SK-MEL-5 (cell line): ENCODE measurements around the gene PSMC2. TPM values are rescaled to one million over a fixed set of nuclear protein-coding genes. Genes with fewer than 3 reads are reported as not detected.

Source experiments
- DNase-seq: peaks from one replicate; pipeline ENCODE4 v3.0.0-alpha.2; 2016; ENCODE audit warnings: low read depth, low spot score
- in situ Hi-C: cut with HindIII; loops from 2 replicates; pipeline ENCODE4 v1.10.0; 2016; ENCODE audit warnings: low sequenced_read_pairs, high pct_unique_total_duplicates, low pct_unique_long_range_greater_than_20kb
- total RNA-seq: library from RNA; depleted of rRNA; stranded (reverse); fragments of >200 nt; shearing (Covaris generic); gene quantifications from 2 replicates; pipeline ENCODE4 v1.2.3, GENCODE V29; 2014

The PSMC2 gene
- total RNA-seq, 1 experiment from 2014 or later, result 389 TPM

- no peak for DNase-seq
- in situ Hi-C loops, result no loop called here
Measured at GRCh38 chr7:103348959-103349358, 1.5 kb downstream of the PSMC2 start.

- no peak for DNase-seq
- in situ Hi-C loops, result no loop called here
Measured at GRCh38 chr7:103349805-103350204, 2.4 kb downstream of the PSMC2 start.

- in situ Hi-C loops, result no loop called here
- no peak for DNase-seq
Measured at GRCh38 chr7:103369432-103369831, 22.0 kb downstream of the PSMC2 start.

- in situ Hi-C loops, result no loop called here
Measured at GRCh38 chr7:103373866-103374643, 26.6 kb downstream of the PSMC2 start.

GRCh38 chr7:103379270-103379975 is 32.0 kb downstream of the PSMC2 start:
- in situ Hi-C loops, result no loop called here
- DNase-seq, result peak; percentile 41

More at GRCh38 chr7:103373866-103374643, 26.6 kb downstream of the PSMC2 start:
- no peak for DNase-seq

- no peak for DNase-seq
- in situ Hi-C loops, result no loop called here
Measured at GRCh38 chr7:103380395-103381191, 33.1 kb downstream of the PSMC2 start.

GRCh38 chr7:103381280-103382031 is 34.0 kb downstream of the PSMC2 start:
- in situ Hi-C loops, result no loop called here
- no peak for DNase-seq

- in situ Hi-C loops, result no loop called here
- no peak for DNase-seq
Measured at GRCh38 chr7:103382032-103382402, 34.6 kb downstream of the PSMC2 start.

- in situ Hi-C loops, result no loop called here
Measured at GRCh38 chr7:103387242-103387641, 39.8 kb downstream of the PSMC2 start.

GRCh38 chr7:103388469-103389140 is 41.2 kb downstream of the PSMC2 start:
- no peak for DNase-seq
- in situ Hi-C loops, result no loop called here

More at GRCh38 chr7:103387242-103387641, 39.8 kb downstream of the PSMC2 start:
- no peak for DNase-seq

- no peak for DNase-seq
Measured at GRCh38 chr7:103389263-103389662, 41.8 kb downstream of the PSMC2 start.

GRCh38 chr7:103391150-103391549 is 43.7 kb downstream of the PSMC2 start:
- in situ Hi-C loops, result no loop called here
- no peak for DNase-seq

More at GRCh38 chr7:103389263-103389662, 41.8 kb downstream of the PSMC2 start:
- in situ Hi-C loops, result no loop called here

- in situ Hi-C loops, result no loop called here
- no peak for DNase-seq
Measured at GRCh38 chr7:103391976-103392375, 44.5 kb downstream of the PSMC2 start.

- in situ Hi-C loops, result no loop called here
- no peak for DNase-seq
Measured at GRCh38 chr7:103394566-103394965, 47.1 kb downstream of the PSMC2 start.

- in situ Hi-C loops, result no loop called here
- no peak for DNase-seq
Measured at GRCh38 chr7:103395071-103395470, 47.6 kb downstream of the PSMC2 start.

- in situ Hi-C loops, result no loop called here
- no peak for DNase-seq
Measured at GRCh38 chr7:103396471-103396870, 49.0 kb downstream of the PSMC2 start.

GRCh38 chr7:103398483-103399127 is 51.2 kb downstream of the PSMC2 start:
- in situ Hi-C loops, result no loop called here
- no peak for DNase-seq
